Prostate gland (tissue), 2 donors: ENCODE results near the gene CXCL6.

ENCODE experiments used
- CTCF ChIP-seq, 4 experiments: fragments of 200-600 bp in 2 of 4; fragments of 450-650 bp in 2 of 4; sonication (generic) in 2 of 4; IDR thresholded peaks; 1 replicate in 3 of 4; 2 replicates in 1 of 4; pipeline ENCODE4 v1.5.1; 2016 to 2019; ENCODE audit warnings: antibody characterized with exemption in 4 of 4, mild to moderate bottlenecking in 2 of 4, moderate library complexity in 2 of 4
- POLR2A ChIP-seq: fragments of 450-650 bp; IDR thresholded peaks from one replicate; pipeline ENCODE4 v1.6.1; 2016; ENCODE audit warnings: antibody characterized with exemption, mild to moderate bottlenecking

- TF ChIP-seq CTCF (IDR thresholded peaks at IDR 0.05) (no peak), POLR2A (no peak)
These were observed 20.0 kb downstream of the CXCL6 start for GRCh38 chr4:73856518-73856917.
